PC-3 (cell line): ENCODE data around the gene SPATA16. TPM values are rescaled to one million over a fixed set of nuclear protein-coding genes. Genes with fewer than 3 reads are reported as not detected.

ENCODE experiments used
- ATAC-seq: fragments of 200-7000 bp; cut with Tn5 transposase; 2 replicates; pipeline ENCODE4 v1.9.1; 2020; ENCODE audit warnings: mild to moderate bottlenecking, moderate library complexity
- BruUV-seq: library from RNA; stranded (reverse); fragments of 400-500 nt; replicated peaks from 2 replicates; lab custom pipeline; 2021; lab: Mats Ljungman, UMichigan
- CTCF ChIA-PET: fragments of 300-600 bp; sonication (Branson Sonifier 250); formaldehyde crosslinking; loops from one replicate; lab custom pipeline; 2022; ENCODE audit warnings: antibody characterized with exemption; lab: Charles Lee
- POLR2A ChIA-PET: fragments of 300-600 bp; sonication (Branson Sonifier 250); formaldehyde crosslinking; loops from one replicate; lab custom pipeline; 2022; ENCODE audit warnings: antibody characterized with exemption; ENCODE audit not compliant: unreplicated experiment; lab: Charles Lee
- DNase-seq: peaks from one replicate; pipeline ENCODE4 v3.0.0-alpha.2; 2015
- H2AFZ ChIP-seq: fragments of 300-600 bp; sonication (generic); 2 replicates; pipeline ENCODE4 v1.6.0; 2016; ENCODE audit warnings: antibody characterized with exemption, low read length
- H3F3A ChIP-seq: fragments of 300-600 bp; sonication (generic); one replicate; pipeline ENCODE4 v1.6.0; 2017; ENCODE audit warnings: antibody characterized with exemption, low read length, control low read depth, mild to moderate bottlenecking; ENCODE audit not compliant: unreplicated experiment
- H3K27ac ChIP-seq: fragments of 300-600 bp; sonication (generic); 2 replicates; pipeline ENCODE4 v1.5.1; 2016; ENCODE audit warnings: mild to moderate bottlenecking, low read length
- H3K27me3 ChIP-seq: fragments of 300-600 bp; sonication (generic); 2 replicates; pipeline ENCODE4 v1.6.1; 2016; ENCODE audit warnings: low read length, mixed read lengths
- H3K36me3 ChIP-seq: fragments of 300-600 bp; sonication (generic); 2 replicates; pipeline ENCODE4 v1.6.1; 2016; ENCODE audit warnings: low read depth, mixed run types, low read length, mixed read lengths
- H3K4me1 ChIP-seq: fragments of 300-600 bp; sonication (generic); 2 replicates; pipeline ENCODE4 v1.5.1; 2016; ENCODE audit warnings: low read length; ENCODE audit not compliant: insufficient read depth
- H3K4me2 ChIP-seq: fragments of 300-600 bp; sonication (generic); 2 replicates; pipeline ENCODE4 v1.6.0; 2016; ENCODE audit warnings: low read length
- H3K4me3 ChIP-seq: fragments of 300-600 bp; sonication (generic); 2 replicates; pipeline ENCODE4 v1.5.1; 2016; ENCODE audit warnings: mild to moderate bottlenecking, low read length, mixed read lengths
- H3K79me2 ChIP-seq: fragments of 300-600 bp; sonication (generic); 2 replicates; pipeline ENCODE4 v1.6.1; 2017; ENCODE audit warnings: low read length, mixed read lengths
- H3K9ac ChIP-seq: fragments of 300-600 bp; sonication (generic); 2 replicates; pipeline ENCODE4 v1.6.0; 2016; ENCODE audit warnings: mild to moderate bottlenecking, low read length
- H3K9me2 ChIP-seq: fragments of 300-600 bp; sonication (generic); replicated peaks from 2 replicates; pipeline ENCODE4 v1.6.1; 2016; ENCODE audit warnings: mixed run types, low read length, mixed read lengths
- H3K9me3 ChIP-seq: fragments of 300-600 bp; sonication (generic); 2 replicates; pipeline ENCODE4 v1.6.1; 2016; ENCODE audit warnings: low read length, mixed read lengths
- H4K20me1 ChIP-seq: fragments of 300-600 bp; sonication (generic); 2 replicates; pipeline ENCODE4 v1.6.1; 2016; ENCODE audit warnings: low read length, mixed read lengths
- CTCF ChIP-seq: fragments of 300-600 bp; sonication (generic); conservative IDR thresholded peaks from 2 replicates; pipeline ENCODE4 v1.5.1; 2017; ENCODE audit warnings: antibody characterized with exemption, low read depth, mild to moderate bottlenecking, low read length
- EZH2 ChIP-seq: fragments of 300-600 bp; sonication (generic); IDR thresholded peaks from one replicate; pipeline ENCODE4 v1.6.1; 2017; ENCODE audit warnings: antibody characterized with exemption, mild to moderate bottlenecking, low read length; ENCODE audit not compliant: unreplicated experiment
- EZH2phosphoT487 ChIP-seq: fragments of 300-600 bp; sonication (generic); IDR thresholded peaks from 2 replicates; pipeline ENCODE4 v1.6.1; 2018; ENCODE audit warnings: mild to moderate bottlenecking, antibody characterized with exemption, low read length, borderline replicate concordance
- intact Hi-C: fragments of 100-400 bp; cut with micrococcal nuclease; formaldehyde crosslinking; loops from 2 replicates; pipeline ENCODE4 v1.9.0; 2023
- total RNA-seq: library from RNA; depleted of rRNA; stranded (reverse); fragments of >200 nt; gene quantifications from 2 replicates; pipeline ENCODE4 v1.2.3, GENCODE V29; 2014

The SPATA16 gene
- total RNA-seq, 1 experiment from 2014 or later = not detected

- Histone ChIP-seq H3K36me3 (no peaks in the 10 kb centered on the region), H3K4me1 (no peaks in the 10 kb centered on the region), H3K9me2 (no peaks in the 10 kb centered on the region), H3F3A (no peaks in the 10 kb centered on the region), H3K27me3 (peaks cover 25% of the 10 kb centered on the region), H3K9ac (no peak overlapping the region), H3K27ac (no peak overlapping the region), H3K4me2 (no peak overlapping the region), H2AFZ (no peak overlapping the region), H4K20me1 (no peaks in the 10 kb centered on the region), H3K9me3 (no peaks in the 10 kb centered on the region), H3K4me3 (no peak overlapping the region), H3K79me2 (no peaks in the 10 kb centered on the region)
- ATAC-seq (no peak), DNase-seq (no peak)
- no TSS peak for BruUV-seq
- ChIA-PET CTCF (no interaction called here), POLR2A (no interaction called here)
- TF ChIP-seq CTCF (no peak), EZH2phosphoT487 (no peak), EZH2 (no peak)
- intact Hi-C loops = no loop called here
Observed at GRCh38 chr3:172946061-172946460, 195.0 kb downstream of the SPATA16 start.

- Histone ChIP-seq H2AFZ (no peak overlapping the region), H3K4me2 (no peak overlapping the region), H3K9ac (no peak overlapping the region), H3K36me3 (no peaks in the 10 kb centered on the region), H3K27me3 (peaks cover 30% of the 10 kb centered on the region), H3K4me1 (no peaks in the 10 kb centered on the region), H3K9me3 (no peaks in the 10 kb centered on the region), H3K9me2 (no peaks in the 10 kb centered on the region), H3K4me3 (no peak overlapping the region), H4K20me1 (no peaks in the 10 kb centered on the region), H3F3A (no peaks in the 10 kb centered on the region), H3K27ac (no peak overlapping the region), H3K79me2 (no peaks in the 10 kb centered on the region)
- TF ChIP-seq EZH2phosphoT487 (no peak), CTCF (no peak), EZH2 (no peak)
- DNase-seq (peak; percentile 21), ATAC-seq (no peak; the same call in 1 of the 2 replicates)
- BruUV-seq = no TSS peak
- intact Hi-C loops = no loop called here
- POLR2A ChIA-PET = no interaction called here
- CTCF ChIA-PET = no interaction called here
Observed at GRCh38 chr3:172939651-172940293, 201.3 kb downstream of the SPATA16 start.

- no peaks in the 10 kb centered on the region for H4K20me1 ChIP-seq
- H3K9ac ChIP-seq = no peak overlapping the region
- no peak for TF ChIP-seq CTCF
- no peak for TF ChIP-seq EZH2
- no peak for TF ChIP-seq EZH2phosphoT487
- DNase-seq (no peak), ATAC-seq (no peak)
- no TSS peak for BruUV-seq
- no peaks in the 10 kb centered on the region for H3K79me2 ChIP-seq
- H3K4me1 ChIP-seq = no peaks in the 10 kb centered on the region
- POLR2A ChIA-PET = no interaction called here
- H2AFZ ChIP-seq = no peak overlapping the region
- H3K4me2 ChIP-seq = no peak overlapping the region
- no peaks in the 10 kb centered on the region for H3F3A ChIP-seq
- no peak overlapping the region for H3K4me3 ChIP-seq
- no peaks in the 10 kb centered on the region for H3K36me3 ChIP-seq
- no peak overlapping the region for H3K27ac ChIP-seq
- peaks cover 24% of the 10 kb centered on the region for H3K27me3 ChIP-seq
- no peaks in the 10 kb centered on the region for H3K9me2 ChIP-seq
- CTCF ChIA-PET = no interaction called here
- no peaks in the 10 kb centered on the region for H3K9me3 ChIP-seq
- intact Hi-C loops = no loop called here
Observed at GRCh38 chr3:172938788-172939187, 202.2 kb downstream of the SPATA16 start.
